WTC11 (cell line): ENCODE measurements around the gene SYT9. TPM values are rescaled to one million over a fixed set of nuclear protein-coding genes. Genes with fewer than 3 reads are reported as not detected.

Experiments used
- ATAC-seq: fragments of 200-7000 bp; cut with Tn5 transposase; 2 replicates; pipeline ENCODE4 v1.10.0; 2021; ENCODE audit warnings: mild to moderate bottlenecking, moderate library complexity
- CTCF ChIA-PET: fragments of 300-600 bp; sonication (Branson Sonifier 250); formaldehyde crosslinking; loops from one replicate; lab custom pipeline; 2021; ENCODE audit warnings: antibody characterized with exemption; lab: Charles Lee
- POLR2A ChIA-PET: fragments of 350-600 bp; sonication (Branson Sonifier 250); formaldehyde crosslinking; loops from one replicate; lab custom pipeline; 2021; ENCODE audit warnings: antibody characterized with exemption; lab: Charles Lee
- DNase-seq: peaks from one replicate; pipeline ENCODE4 v3.0.0; 2021; ENCODE audit warnings: low spot score
- H3K27ac Mint-ChIP-seq: 2 replicates; pipeline ENCODE4 v1.8.0; 2021; ENCODE audit warnings: mixed read lengths
- H3K27me3 Mint-ChIP-seq: 2 replicates; pipeline ENCODE4 v1.8.0; 2021; ENCODE audit warnings: low read depth, mild to moderate bottlenecking, moderate library complexity, mixed read lengths
- H3K36me3 Mint-ChIP-seq: 2 replicates; pipeline ENCODE4 v1.8.0; 2021; ENCODE audit warnings: mixed read lengths
- H3K4me1 Mint-ChIP-seq: 2 replicates; pipeline ENCODE4 v1.8.0; 2022; ENCODE audit warnings: mixed read lengths
- H3K4me3 Mint-ChIP-seq: 2 replicates; pipeline ENCODE4 v1.8.0; 2021; ENCODE audit warnings: mild to moderate bottlenecking, moderate library complexity, mixed read lengths
- H3K9me3 Mint-ChIP-seq: 2 replicates; pipeline ENCODE4 v1.8.0; 2021; ENCODE audit warnings: mixed read lengths
- CDX4 ChIP-seq: fragments of 250-450 bp; sonication (Bioruptor Pico); IDR thresholded peaks from 2 replicates; pipeline ENCODE4 v1.9.0; 2021; ENCODE audit warnings: moderate library complexity, mild to moderate bottlenecking, inconsistent platforms, borderline replicate concordance
- CREB1 ChIP-seq: sonication (generic); formaldehyde crosslinking; IDR thresholded peaks from 2 replicates; pipeline ENCODE4 v1.8.0; 2023; ENCODE audit warnings: mild to moderate bottlenecking, missing genetic modification reagents
- E2F1 ChIP-seq: sonication (generic); formaldehyde crosslinking; IDR thresholded peaks from 2 replicates; pipeline ENCODE4 v1.8.0; 2022; ENCODE audit warnings: mild to moderate bottlenecking, missing genetic modification reagents
- E2F5 ChIP-seq: sonication (generic); formaldehyde crosslinking; IDR thresholded peaks from 2 replicates; pipeline ENCODE4 v1.8.1; 2022; ENCODE audit warnings: mild to moderate bottlenecking, moderate library complexity, missing genetic modification reagents
- ELF4 ChIP-seq: sonication (generic); formaldehyde crosslinking; IDR thresholded peaks from 2 replicates; pipeline ENCODE4 v1.8.1; 2022; ENCODE audit warnings: low read depth, mild to moderate bottlenecking, moderate library complexity, missing genetic modification reagents
- FOXJ3 ChIP-seq: sonication (generic); formaldehyde crosslinking; IDR thresholded peaks from 2 replicates; pipeline ENCODE4 v1.9.0; 2021; ENCODE audit warnings: missing genetic modification reagents, mild to moderate bottlenecking, borderline replicate concordance
- MXD4 ChIP-seq: fragments of 250-450 bp; sonication (Bioruptor Pico); IDR thresholded peaks from 2 replicates; pipeline ENCODE4 v1.8.0; 2021; ENCODE audit warnings: mild to moderate bottlenecking, moderate library complexity, borderline replicate concordance
- NFATC4 ChIP-seq: fragments of 250-450 bp; sonication (Bioruptor Pico); IDR thresholded peaks from 2 replicates; pipeline ENCODE4 v1.9.0; 2021; ENCODE audit warnings: mild to moderate bottlenecking
- NR2C2 ChIP-seq: sonication (generic); formaldehyde crosslinking; IDR thresholded peaks from 2 replicates; pipeline ENCODE4 v1.8.0; 2022; ENCODE audit warnings: mild to moderate bottlenecking, missing genetic modification reagents
- RELA ChIP-seq: sonication (generic); formaldehyde crosslinking; IDR thresholded peaks from 2 replicates; pipeline ENCODE4 v1.8.1; 2022; ENCODE audit warnings: missing genetic modification reagents, mild to moderate bottlenecking, borderline replicate concordance
- RORB ChIP-seq: fragments of 250-450 bp; sonication (Bioruptor Pico); IDR thresholded peaks from 2 replicates; pipeline ENCODE4 v1.9.0; 2021; ENCODE audit warnings: mild to moderate bottlenecking
- TEAD1 ChIP-seq: sonication (generic); formaldehyde crosslinking; IDR thresholded peaks from 2 replicates; pipeline ENCODE4 v1.8.0; 2022; ENCODE audit warnings: mild to moderate bottlenecking, missing genetic modification reagents
- USF1 ChIP-seq: sonication (generic); formaldehyde crosslinking; IDR thresholded peaks from 2 replicates; pipeline ENCODE4 v1.8.0; 2022; ENCODE audit warnings: mild to moderate bottlenecking, missing genetic modification reagents
- ZBTB21 ChIP-seq: sonication (generic); formaldehyde crosslinking; IDR thresholded peaks from 2 replicates; pipeline ENCODE4 v1.8.1; 2023; ENCODE audit warnings: mild to moderate bottlenecking, missing genetic modification reagents, borderline replicate concordance
- ZBTB43 ChIP-seq: sonication (generic); formaldehyde crosslinking; IDR thresholded peaks from 2 replicates; pipeline ENCODE4 v1.8.1; 2023; ENCODE audit warnings: mild to moderate bottlenecking, missing genetic modification reagents
- ZNF263 ChIP-seq: sonication (generic); formaldehyde crosslinking; IDR thresholded peaks from 2 replicates; pipeline ENCODE4 v1.8.1; 2022; ENCODE audit warnings: low read depth, mild to moderate bottlenecking, moderate library complexity, missing genetic modification reagents
- ZNF416 ChIP-seq: fragments of 250-450 bp; sonication (Bioruptor Pico); IDR thresholded peaks from 2 replicates; pipeline ENCODE4 v1.9.0; 2021; ENCODE audit warnings: mild to moderate bottlenecking, inconsistent platforms
- total RNA-seq: library from RNA; stranded (reverse); gene quantifications from 3 replicates; pipeline ENCODE4 v1.2.3, GENCODE V29; 2021
- TF ChIP-seq, protein P1 (sequence below): fragments of 250-450 bp; sonication (Bioruptor Pico); IDR thresholded peaks from 2 replicates; pipeline ENCODE4 v1.9.0; 2021; ENCODE audit warnings: mild to moderate bottlenecking
- TF ChIP-seq, protein P2 (sequence below): sonication (generic); formaldehyde crosslinking; conservative IDR thresholded peaks from 2 replicates; pipeline ENCODE4 v1.8.1; 2023; ENCODE audit warnings: mild to moderate bottlenecking, low read depth, missing genetic modification reagents, moderate library complexity
- TF ChIP-seq, protein P3 (sequence below): sonication (generic); formaldehyde crosslinking; IDR thresholded peaks from 2 replicates; pipeline ENCODE4 v1.8.1; 2023; ENCODE audit warnings: mild to moderate bottlenecking, moderate library complexity, missing genetic modification reagents
- TF ChIP-seq, protein P4 (sequence below): sonication (generic); formaldehyde crosslinking; IDR thresholded peaks from 2 replicates; pipeline ENCODE4 v1.8.0; 2023; ENCODE audit warnings: missing genetic modification reagents

Gene SYT9
- total RNA-seq, 1 experiment from 2014 or later, result 1.3 TPM

DNA sequence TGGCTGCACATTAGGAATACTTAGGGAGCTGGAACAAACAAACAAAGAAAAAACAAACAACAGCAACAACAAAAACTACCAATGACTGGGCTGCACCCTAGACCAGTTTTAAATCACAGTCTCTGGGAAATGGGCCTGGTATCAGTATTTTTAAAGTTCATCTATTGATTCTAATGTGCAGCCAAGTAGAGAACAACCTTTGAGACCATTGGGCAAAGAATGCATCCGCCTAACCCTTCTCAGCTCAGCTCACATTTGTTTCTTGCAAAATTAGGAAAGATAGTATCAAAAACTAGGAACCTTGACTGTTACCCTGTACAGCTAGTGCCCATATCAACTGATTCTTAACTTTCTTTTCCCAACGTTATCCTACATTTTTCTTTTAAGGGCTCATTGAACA, 5.2 kb downstream of the SYT9 start:
- DNase-seq (no peak), ATAC-seq (no peak)
- H3K4me3 Mint-ChIP-seq, result no peak overlapping the region
- CTCF ChIA-PET, result interaction anchor here (1.0 kb wide), 1 partner anchor 21 kb away, joined by 5 read pairs; no protein-coding TSS in a partner anchor
- no peak overlapping the region for H3K27ac Mint-ChIP-seq
- no peaks in the 10 kb centered on the region for H3K36me3 Mint-ChIP-seq
- TF ChIP-seq, protein P1, sequence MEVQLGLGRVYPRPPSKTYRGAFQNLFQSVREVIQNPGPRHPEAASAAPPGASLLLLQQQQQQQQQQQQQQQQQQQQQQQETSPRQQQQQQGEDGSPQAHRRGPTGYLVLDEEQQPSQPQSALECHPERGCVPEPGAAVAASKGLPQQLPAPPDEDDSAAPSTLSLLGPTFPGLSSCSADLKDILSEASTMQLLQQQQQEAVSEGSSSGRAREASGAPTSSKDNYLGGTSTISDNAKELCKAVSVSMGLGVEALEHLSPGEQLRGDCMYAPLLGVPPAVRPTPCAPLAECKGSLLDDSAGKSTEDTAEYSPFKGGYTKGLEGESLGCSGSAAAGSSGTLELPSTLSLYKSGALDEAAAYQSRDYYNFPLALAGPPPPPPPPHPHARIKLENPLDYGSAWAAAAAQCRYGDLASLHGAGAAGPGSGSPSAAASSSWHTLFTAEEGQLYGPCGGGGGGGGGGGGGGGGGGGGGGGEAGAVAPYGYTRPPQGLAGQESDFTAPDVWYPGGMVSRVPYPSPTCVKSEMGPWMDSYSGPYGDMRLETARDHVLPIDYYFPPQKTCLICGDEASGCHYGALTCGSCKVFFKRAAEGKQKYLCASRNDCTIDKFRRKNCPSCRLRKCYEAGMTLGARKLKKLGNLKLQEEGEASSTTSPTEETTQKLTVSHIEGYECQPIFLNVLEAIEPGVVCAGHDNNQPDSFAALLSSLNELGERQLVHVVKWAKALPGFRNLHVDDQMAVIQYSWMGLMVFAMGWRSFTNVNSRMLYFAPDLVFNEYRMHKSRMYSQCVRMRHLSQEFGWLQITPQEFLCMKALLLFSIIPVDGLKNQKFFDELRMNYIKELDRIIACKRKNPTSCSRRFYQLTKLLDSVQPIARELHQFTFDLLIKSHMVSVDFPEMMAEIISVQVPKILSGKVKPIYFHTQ (CRISPR knock-in tag), result no peak
- TF ChIP-seq CREB1 (CRISPR knock-in tag) (no peak), USF1 (no peak), CDX4 (no peak), NR2C2 (CRISPR knock-in tag) (no peak), NFATC4 (CRISPR knock-in tag) (no peak), E2F1 (no peak), MXD4 (CRISPR knock-in tag) (no peak), RELA (no peak)
- TF ChIP-seq, protein P2, sequence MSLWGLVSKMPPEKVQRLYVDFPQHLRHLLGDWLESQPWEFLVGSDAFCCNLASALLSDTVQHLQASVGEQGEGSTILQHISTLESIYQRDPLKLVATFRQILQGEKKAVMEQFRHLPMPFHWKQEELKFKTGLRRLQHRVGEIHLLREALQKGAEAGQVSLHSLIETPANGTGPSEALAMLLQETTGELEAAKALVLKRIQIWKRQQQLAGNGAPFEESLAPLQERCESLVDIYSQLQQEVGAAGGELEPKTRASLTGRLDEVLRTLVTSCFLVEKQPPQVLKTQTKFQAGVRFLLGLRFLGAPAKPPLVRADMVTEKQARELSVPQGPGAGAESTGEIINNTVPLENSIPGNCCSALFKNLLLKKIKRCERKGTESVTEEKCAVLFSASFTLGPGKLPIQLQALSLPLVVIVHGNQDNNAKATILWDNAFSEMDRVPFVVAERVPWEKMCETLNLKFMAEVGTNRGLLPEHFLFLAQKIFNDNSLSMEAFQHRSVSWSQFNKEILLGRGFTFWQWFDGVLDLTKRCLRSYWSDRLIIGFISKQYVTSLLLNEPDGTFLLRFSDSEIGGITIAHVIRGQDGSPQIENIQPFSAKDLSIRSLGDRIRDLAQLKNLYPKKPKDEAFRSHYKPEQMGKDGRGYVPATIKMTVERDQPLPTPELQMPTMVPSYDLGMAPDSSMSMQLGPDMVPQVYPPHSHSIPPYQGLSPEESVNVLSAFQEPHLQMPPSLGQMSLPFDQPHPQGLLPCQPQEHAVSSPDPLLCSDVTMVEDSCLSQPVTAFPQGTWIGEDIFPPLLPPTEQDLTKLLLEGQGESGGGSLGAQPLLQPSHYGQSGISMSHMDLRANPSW (CRISPR knock-in tag), result no peak
- TF ChIP-seq, protein P3, sequence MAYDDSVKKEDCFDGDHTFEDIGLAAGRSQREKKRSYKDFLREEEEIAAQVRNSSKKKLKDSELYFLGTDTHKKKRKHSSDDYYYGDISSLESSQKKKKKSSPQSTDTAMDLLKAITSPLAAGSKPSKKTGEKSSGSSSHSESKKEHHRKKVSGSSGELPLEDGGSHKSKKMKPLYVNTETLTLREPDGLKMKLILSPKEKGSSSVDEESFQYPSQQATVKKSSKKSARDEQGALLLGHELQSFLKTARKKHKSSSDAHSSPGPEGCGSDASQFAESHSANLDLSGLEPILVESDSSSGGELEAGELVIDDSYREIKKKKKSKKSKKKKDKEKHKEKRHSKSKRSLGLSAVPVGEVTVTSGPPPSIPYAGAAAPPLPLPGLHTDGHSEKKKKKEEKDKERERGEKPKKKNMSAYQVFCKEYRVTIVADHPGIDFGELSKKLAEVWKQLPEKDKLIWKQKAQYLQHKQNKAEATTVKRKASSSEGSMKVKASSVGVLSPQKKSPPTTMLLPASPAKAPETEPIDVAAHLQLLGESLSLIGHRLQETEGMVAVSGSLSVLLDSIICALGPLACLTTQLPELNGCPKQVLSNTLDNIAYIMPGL (CRISPR knock-in tag), result no peak
- H3K27me3 Mint-ChIP-seq, result peaks cover 34% of the 10 kb centered on the region
- H3K4me1 Mint-ChIP-seq, result peaks cover 19% of the 10 kb centered on the region
- POLR2A ChIA-PET, result interaction anchor here (0.6 kb wide), 1 partner anchor 1896 kb away, joined by 4 read pairs; no protein-coding TSS in a partner anchor
- H3K9me3 Mint-ChIP-seq, result no peaks in the 10 kb centered on the region

- Mint-ChIP-seq H3K27ac (no peak overlapping the region), H3K4me3 (no peak overlapping the region), H3K27me3 (peaks cover 31% of the 10 kb centered on the region), H3K36me3 (no peaks in the 10 kb centered on the region), H3K9me3 (no peaks in the 10 kb centered on the region), H3K4me1 (peaks cover 19% of the 10 kb centered on the region)
- DNase-seq (no peak), ATAC-seq (no peak)
- ChIA-PET POLR2A (no interaction called here), CTCF (no interaction called here)
- no peak for TF ChIP-seq TEAD1 (CRISPR knock-in tag)
- TF ChIP-seq ELF4 (CRISPR knock-in tag), result no peak
- TF ChIP-seq, protein P4, sequence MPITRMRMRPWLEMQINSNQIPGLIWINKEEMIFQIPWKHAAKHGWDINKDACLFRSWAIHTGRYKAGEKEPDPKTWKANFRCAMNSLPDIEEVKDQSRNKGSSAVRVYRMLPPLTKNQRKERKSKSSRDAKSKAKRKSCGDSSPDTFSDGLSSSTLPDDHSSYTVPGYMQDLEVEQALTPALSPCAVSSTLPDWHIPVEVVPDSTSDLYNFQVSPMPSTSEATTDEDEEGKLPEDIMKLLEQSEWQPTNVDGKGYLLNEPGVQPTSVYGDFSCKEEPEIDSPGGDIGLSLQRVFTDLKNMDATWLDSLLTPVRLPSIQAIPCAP, result no peak
- no peak for TF ChIP-seq FOXJ3 (CRISPR knock-in tag)
- no peak for TF ChIP-seq ZNF416 (CRISPR knock-in tag)
- no peak for TF ChIP-seq RORB (CRISPR knock-in tag)
- TF ChIP-seq ZNF263, result no peak
- TF ChIP-seq ZBTB21 (CRISPR knock-in tag), result no peak
- TF ChIP-seq RELA, result no peak
- no peak for TF ChIP-seq ZBTB43 (CRISPR knock-in tag)
- TF ChIP-seq E2F5 (CRISPR knock-in tag), result no peak
Observed at GRCh38 chr11:7257724-7258123, 6.0 kb downstream of the SYT9 start.
